HG03378 (cell line): ENCODE data around the gene LPAR2.
"Not testable (repeated sequence)": the region's sequence is repeated elsewhere in the genome, so short reads cannot be mapped to it uniquely, and the experiment has no call there.

ENCODE experiments used
- ATAC-seq: cut with Tn5 transposase; IDR thresholded peaks from one replicate; pipeline ENCODE4 v1.9.1; 2021; ENCODE audit warnings: mild to moderate bottlenecking, moderate library complexity; ENCODE audit not compliant: unreplicated experiment

Gene LPAR2

DNA sequence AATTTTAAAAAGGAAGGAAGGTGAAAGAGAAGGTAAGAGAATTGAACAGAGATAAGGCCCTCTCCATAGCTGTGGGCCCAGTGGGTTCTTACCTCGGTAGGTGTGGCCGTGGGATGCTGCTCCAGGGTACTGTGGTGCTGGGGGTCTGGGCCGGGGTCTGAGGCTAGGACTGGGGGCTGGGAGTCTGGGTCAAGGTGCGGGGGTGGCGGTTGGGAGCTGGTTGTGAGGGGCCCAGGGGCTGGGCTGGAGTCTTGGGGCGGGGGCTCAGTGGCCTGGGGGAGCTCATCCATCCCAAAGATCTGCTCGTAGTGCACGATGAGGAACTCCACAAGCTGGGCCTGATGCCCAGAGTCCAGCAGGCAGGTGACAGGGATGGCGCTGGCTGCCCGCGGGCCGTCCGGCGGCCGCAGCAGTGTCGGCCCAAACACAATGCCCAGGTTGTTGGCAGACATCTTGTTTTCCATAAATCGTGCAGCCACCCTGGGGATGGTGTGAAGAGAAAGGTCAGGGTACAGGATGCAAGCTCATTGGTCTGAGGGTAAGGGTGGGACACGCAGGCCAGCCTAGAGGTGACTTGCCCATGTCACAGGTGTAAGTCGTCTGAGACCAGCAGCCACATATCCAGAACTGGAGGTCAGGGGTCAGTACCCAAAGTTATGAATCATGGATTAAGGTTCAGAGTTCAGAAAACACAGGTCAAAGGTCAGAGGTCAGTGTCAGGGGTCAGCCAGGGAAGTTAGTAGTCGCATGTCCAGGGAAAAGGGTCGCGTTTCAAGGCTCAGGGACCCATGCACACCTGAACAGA lies 5.9 kb upstream of the LPAR2 start:
- ATAC-seq: no peak

DNA sequence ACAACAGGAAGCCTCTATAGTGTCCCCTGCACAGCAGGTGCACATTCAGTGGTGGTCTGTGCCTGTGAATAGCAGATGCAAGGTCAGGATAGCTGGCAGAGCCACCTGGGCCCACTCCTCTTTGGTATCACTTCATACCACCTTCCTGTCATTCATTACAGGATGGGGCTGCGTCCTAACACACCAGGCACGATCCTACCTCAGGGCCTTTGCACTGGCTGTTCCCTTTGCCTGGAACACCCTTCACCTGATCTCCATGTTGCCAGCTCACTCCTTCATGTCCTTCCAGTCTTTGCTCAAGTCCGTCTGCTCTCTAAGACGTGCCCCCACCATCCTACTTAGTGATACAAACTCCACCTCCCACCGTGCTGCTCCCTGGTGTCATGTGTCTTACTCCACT lies 4.6 kb upstream of the LPAR2 start:
- no peak for ATAC-seq

DNA sequence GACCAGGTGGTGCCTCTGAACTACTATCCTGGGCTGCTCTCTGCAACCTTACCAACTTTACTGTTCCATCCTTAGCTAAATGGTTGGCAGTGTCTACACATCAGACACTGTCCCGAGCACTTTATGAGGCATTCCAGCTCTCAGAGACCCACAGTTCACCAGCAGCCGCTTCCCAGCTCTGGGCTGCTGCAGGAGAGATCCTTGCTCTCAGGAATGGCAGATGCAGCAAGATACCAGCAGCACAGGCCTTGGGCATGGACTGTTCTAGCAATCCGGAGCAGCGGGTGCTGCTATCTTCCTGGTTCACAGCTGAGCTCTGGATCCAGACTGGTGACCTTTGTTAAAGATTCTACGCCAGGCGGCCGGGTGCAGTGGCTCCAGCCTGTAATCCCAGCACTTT lies 3.3 kb upstream of the LPAR2 start:
- ATAC-seq: no peak

DNA sequence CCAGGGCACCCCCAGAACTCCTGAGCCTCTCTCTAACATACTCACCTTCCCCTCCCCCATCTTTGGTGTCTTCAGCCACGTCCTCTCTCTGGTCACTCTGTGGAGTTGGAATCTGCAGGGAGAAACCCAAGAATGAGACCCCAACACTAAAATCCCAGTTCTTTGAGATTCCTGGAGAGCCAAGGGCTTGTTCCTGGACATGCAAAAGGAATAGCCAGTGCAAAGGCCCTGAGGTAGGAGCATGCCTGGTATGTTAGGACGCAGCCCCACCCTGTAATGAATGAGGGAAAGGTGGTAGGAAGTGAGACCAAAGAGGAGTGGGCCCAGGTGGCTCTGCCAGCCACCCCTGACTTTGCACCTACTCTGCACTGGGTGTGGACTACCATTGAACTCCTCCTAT lies 2.4 kb upstream of the LPAR2 start:
- ATAC-seq: no peak

DNA sequence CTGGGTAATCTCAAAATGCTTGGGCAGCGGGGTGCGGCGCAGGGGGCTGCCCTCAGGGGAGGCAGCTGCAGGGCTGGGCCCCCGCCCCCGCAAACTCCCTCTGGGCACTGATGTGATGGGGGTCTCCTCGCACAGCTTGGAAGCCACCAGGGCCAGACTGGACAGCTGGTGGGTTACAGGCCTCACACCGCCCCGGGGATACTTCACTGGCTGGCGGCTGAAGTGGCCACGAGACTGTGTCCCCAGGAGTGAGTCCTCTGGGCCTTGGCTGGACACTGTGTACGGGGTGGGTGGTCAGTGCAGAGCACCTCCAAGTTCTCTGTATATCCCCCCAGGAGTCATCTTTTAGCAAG lies 2.0 kb upstream of the LPAR2 start:
- no peak for ATAC-seq

DNA sequence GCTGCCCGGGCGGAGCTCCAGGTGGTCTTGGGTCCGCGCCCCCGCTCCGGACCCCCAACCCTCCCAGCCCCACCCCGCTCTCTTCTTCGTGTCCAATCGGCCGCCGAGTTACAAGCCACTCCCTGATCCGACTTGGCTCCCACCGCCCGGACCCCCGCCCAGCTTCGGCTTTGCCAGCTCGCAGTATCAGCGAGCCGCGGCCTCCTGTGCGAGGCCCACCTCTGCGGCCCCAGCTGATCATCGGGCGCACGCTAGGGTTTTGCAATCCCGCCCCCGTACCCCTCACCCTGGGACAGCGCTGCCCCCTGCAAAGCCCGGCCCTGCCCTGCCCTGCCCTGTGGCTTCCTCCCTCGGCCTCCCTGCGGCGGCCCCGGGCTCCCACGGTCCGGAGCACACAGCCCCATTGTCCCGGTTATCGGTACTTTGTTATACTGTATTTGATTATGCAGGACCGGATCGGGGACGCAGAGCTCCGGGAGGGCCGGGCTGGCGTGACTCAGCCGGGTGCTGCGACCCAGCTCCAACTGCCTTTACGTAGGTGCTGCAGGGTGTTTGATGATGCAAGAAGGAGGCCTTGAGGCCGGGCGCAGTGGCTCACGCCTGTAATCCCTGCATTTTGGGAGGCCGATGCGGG lies 598 bp upstream of the LPAR2 start:
- ATAC-seq: no peak

DNA sequence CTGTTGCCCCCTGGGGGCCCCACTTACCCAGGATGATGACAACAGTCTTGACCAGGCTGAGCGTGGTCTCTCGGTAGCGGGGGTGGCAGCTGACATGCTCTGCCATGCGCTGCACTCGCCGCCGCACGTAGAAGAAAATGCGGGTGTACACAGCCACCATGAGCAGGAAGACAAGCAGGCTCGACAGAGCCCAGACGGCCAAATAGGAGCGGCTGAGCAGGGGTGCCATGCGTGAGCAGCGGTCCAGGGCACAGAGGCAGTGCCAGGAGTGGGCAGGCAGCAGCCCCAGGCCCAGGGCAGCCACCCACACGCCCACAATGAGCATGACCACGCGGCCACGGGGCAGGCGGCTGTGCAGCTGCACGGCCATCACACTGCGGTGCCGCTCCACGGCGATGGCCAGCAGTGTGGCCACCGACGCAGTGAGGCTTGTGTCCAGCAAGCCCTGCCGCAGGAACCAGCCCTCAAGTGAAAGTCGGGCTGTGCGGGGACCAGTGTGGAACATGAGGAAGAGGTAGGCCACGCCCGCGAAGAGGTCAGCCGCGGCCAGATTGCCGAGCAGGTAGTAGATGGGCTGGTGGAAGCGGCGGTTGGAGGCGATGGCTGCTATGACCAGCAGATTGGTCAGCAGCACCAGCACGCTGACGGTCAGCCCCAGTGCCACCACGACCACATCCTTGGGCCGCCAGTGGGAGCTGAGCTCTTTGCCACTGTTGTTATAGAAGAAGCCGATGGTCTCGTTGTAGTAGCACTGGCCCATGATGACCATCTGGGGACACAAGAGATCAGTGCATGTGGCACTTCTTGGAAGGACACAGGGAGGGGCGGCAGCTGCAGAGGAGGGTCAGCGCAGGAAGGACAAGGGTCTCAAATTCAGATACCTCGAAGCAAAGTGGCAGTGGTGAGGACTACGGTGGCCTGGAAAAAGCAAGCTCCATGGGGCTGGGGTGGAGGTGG lies 1.2 kb downstream of the LPAR2 start:
- ATAC-seq: no peak

DNA sequence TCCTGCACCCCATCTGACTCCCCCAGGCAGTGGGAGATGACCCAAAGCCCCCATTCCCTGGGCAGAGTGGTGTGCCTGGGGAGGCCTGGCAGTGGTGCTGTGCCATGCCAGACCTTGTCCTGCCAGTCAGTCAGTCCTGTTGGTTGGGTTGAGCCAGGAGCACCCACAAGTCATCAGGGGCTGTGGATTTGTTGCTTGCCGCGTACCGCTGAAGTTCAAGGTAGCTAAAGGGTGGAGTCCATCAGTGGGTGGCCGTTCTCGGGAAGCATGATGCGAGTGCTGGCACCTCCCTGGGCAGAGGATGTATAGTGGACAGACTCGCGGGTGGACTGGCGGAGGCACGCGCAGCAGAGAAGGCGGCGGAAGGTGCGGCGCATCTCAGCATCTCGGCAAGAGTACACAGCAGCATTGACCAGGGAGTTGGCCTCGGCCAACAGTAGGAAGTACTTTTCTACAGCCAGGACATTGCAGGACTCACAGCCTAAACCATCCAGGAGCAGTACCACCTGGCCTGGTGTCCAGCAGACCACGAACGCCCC lies 3.9 kb downstream of the LPAR2 start:
- no peak for ATAC-seq

DNA sequence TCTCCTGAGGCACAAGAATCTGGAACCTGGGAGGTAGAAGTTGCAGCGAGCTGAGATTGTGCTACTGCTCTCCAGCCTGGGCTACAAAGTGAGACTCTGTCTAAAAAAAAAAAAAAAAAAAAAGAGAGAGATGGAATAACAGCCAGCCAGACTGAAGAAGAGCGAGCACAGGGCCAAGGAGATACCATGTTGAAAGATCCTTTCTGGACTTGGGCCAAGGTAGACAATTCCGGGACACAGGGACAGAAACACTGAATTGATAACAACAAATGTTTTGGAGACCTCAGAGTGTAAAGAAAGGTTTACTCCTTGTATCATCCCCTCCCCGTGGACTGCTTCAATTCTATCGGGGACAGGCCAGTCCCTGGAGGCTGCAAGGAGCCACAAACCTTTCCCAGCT lies 4.6 kb downstream of the LPAR2 start:
- no peak for ATAC-seq

DNA sequence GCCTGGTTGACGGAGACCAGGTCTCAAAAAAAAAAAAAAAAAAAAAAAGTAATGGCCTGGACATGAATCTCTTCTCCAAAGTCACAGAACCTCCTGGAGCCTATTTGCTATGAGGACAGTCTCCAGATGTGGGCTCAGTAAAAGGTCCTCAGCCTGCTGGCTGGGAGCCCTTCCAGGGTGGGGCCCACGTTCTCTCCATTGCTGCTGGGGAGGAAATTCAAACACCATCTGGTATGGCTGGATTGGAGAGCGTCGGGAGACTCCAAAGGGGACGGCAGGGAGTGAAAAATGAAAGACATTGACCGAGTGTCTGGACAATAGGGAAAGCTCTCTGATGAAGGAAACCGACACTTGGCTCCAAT lies 8.2 kb downstream of the LPAR2 start:
- ATAC-seq: no peak

DNA sequence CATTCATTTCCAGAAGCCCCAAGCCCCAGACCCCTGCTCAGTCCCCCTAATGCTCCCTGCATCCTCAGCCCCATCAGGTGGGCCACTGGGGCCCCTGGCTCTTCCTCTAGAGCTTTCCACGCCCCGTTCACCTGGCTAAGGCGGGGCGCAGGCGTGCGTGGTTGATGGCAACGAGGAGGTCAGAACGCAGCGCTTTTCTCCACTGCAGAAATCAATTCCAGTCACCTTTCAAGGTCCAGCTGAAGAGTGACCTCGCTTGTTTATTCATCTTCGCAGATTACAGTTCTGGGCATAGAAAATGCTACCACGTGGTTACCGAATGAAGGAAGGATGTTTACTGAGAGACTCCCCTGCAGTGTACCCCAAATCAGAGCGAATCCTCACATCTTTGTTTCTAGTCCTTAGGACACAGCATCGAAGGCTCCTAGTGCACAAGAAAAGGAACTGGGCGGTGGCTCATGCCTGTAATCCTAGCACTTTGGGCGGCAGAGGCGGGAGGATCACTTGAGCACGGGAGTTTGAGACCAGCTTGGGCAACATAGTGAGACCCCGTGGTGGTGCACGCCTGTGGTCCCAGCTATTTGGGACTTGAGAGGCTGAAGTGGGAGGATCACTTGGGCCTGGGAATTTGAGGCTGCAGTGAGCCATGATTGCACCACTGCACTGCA lies 8.7 kb downstream of the LPAR2 start:
- ATAC-seq: no peak

DNA sequence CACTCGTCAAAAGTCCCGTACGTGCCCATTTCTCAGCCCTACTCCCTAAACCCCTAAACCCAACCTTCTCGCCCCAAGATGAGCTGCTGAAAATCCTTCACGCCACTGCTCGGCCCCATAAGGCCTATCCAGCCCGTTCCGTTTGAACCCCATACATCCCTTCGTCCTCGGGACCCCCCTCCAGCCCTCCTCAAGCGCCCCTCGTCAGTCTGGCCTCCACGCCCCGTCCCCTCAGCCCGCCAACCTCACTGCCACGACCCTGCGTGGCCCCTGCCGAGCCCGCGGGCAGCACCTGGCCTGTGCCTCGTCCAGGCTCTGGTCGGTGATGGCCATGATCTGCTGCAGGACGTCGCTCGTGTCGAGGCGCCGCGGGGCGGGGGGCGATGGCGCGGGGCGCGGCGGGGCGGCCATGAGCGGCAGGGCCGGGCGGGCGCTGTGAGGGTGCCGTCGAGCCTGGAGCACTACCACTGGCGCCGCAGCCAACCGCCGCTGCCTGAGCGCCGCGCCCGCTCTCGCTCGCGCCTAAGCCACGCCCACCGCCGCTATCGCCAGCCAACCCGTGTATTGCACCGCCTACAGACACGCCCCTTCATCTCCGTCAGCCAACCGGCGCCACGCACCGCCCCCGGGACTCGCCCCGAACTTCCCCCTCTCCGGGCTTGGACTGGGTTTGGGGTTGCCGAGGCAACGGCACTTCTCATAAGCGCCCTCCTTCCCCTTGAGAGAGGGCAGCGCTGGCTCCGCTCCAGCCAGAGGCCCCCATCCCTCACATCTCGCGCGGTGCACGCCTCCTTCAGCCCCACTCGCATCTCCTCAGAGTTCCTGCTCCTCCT lies 9.6 kb downstream of the LPAR2 start, which contains the start of gene PBX4:
Gene PBX4 (minus strand): TSS at position 469 of the 833 bp plus-strand sequence. CDS start 58 bp downstream, at position 411.
- peak; percentile 91 for ATAC-seq

DNA sequence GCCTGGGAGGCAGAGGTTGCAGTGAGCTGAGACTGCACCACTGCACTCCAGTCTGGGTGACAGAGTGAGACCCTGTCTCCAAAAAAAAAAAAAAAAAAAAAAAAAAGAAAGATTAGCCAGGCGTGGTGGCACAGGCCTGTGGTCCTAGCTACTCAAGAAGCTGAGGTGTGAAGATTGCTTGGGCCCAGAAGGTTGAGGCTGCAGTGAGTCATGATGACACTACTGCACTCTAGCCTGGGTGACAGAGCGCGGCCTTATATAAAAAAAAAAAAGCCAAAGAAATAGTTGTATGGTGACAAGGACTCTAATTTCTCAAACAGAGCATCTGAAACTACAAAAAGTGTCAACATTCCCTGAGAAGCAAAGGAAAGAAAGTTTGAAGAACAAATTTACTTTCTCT lies 12.9 kb downstream of the LPAR2 start:
- ATAC-seq: no peak

DNA sequence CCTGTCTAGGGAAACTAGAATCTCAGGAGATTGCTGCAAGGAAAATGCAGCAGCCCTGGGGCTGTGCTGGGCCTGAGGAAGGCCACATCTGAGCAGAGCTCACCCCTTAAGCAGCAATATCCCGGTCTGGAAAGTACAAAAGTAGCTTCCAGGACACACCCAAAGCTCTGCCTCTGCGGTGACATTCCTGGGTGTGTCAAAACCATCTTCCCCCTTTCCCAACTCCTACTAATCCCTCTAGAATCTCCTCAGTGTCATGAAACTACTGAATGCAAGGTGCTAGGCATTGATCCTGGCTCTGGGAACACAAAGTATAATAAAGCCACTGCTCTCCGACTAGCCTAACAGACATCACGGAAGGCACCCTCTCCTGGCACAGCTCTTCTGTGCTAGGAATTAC lies 14.5 kb downstream of the LPAR2 start:
- no peak for ATAC-seq

DNA sequence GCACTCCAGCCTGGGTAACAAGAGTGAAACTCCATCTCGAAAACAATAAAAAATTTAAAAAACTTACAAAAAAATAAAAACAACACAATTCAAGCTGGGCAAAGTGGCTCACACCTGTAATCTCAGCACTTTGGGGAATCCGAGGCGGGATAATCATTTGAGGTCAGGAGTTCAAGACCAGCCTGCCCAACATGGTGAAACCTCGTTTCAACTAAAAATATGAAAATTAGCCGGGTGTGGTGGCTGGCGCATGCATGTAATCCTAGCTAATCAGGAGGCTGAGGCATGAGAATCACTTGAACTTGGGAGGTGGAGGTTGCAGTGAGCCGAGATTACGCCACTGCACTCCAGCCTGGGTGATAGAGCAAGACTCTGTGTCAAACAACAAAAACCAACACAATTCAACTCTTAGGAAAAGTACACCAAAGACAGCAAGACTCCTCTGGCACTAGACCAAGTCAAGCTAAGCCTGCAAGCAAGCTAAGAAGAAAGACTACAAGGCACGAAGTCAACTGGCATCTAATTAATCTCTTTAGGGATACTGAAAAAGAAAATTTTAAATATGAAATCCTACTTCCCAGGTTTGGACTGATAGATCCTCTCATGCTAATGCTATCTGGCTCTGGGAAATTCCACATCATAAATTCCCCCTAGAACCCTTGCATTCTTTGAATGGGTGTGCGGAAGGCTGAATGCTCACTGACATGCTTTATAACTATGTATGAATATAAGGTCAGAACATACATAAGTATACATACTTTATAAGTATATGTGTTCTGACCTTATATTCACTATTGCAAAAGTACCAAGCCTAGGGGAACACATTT lies 17.4 kb downstream of the LPAR2 start:
- no peak for ATAC-seq

DNA sequence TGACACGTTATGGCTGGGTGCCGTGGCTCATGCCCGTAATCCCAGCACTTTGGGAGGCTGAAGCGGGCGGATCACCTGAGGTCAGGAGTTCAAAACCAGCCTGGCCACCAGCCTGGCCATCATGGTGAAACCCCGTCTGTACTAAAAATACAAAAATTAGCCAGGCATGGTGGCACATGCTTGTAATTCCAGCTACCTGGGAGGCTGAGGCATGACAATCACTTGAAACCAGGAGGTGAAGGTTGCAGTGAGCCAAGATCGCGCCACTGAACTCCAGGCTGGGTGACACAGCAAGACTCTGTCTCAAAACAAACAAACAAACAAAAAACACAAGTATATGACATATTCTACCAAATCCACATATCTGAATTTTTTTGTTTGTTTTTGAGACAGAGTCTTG lies 21.3 kb downstream of the LPAR2 start:
- ATAC-seq: not testable (repeated sequence)

DNA sequence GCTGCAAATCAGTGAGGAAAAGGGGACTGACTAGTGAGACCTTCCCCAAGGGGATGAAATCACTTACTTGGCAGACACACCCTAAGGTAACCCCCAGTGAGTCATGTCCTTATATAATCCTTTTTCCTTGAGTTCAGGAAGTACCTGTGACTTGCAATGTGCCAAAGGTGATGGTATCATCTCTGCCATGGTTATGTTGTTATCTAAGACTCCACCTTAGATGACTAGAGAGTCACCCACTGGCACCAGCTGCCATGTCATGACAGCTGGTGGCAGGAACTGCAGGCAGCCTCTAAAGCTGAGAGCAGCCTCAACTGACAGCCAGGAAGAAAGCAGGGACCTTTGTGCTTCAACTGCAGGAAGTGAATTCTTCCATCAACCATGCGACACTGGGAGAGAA lies 22.0 kb downstream of the LPAR2 start:
- no peak for ATAC-seq

DNA sequence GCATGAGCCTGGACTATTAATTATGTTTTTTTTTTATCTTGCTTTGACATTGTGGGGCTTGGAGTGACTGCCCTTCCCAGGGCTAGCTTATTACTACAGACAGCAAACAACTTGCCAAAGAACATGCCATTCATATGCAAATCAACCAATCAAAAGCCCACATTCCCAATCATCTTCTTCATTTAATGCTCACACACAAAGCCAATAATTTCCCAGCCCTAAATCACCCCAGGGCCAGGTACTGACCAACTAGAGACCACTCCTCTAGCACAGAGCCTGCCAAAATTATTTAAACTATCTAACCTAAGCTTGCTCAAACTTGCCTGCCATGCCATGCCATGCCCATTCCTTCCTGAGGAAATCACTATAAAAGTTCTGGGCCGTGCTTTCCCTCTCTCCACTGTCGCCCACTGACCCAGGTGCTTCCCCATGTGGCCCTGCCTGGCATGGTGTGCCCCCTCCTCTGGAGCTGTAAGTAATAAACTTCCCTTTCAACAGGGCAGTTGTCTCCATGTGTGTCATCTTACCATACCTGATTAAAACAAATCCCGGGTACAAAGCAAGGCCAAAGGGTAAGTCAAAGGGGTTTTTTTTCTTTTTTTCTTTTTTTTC lies 25.2 kb downstream of the LPAR2 start:
- no peak for ATAC-seq
